Naive B cell (primary cell): ENCODE data around the gene TRAPPC11. TPM values are rescaled to one million over a fixed set of nuclear protein-coding genes. Genes with fewer than 3 reads are reported as not detected.
A peak's percentile ranks its signal among the peaks of the same experiment; 100 is the strongest.
"Not testable (repeated sequence)": the region's sequence is repeated elsewhere in the genome, so short reads cannot be mapped to it uniquely, and the experiment has no call there.

Experiments
- ATAC-seq, 2 donors: fragments of 150-1000 bp; cut with Tn5 transposase; 2 replicates each; pipeline ENCODE4 v1.10.0; 2021; ENCODE audit warnings: low read depth in 2 of 2, mild to moderate bottlenecking in 2 of 2, moderate library complexity in 2 of 2
- DNase-seq: peaks from one replicate; pipeline ENCODE4 v3.0.0; 2022
- H3K27ac Mint-ChIP-seq, 6 donors: one replicate each; pipeline ENCODE4 v1.8.0; 2020 to 2022; ENCODE audit warnings: mild to moderate bottlenecking in 6 of 6, mixed read lengths in 6 of 6, moderate library complexity in 5 of 6, inconsistent platforms in 2 of 6
- H3K27me3 Mint-ChIP-seq, 3 donors: one replicate each; pipeline ENCODE4 v1.8.0; 2021 to 2022; ENCODE audit warnings: mixed read lengths in 3 of 3, mild to moderate bottlenecking in 1 of 3
- H3K36me3 Mint-ChIP-seq, 2 donors: one replicate each; pipeline ENCODE4 v1.8.0; 2020 to 2022; ENCODE audit warnings: mixed read lengths in 2 of 2, inconsistent platforms in 1 of 2, mild to moderate bottlenecking in 1 of 2
- H3K4me1 Mint-ChIP-seq, 3 donors: one replicate each; pipeline ENCODE4 v1.8.0; 2020 to 2022; ENCODE audit warnings: mixed read lengths in 3 of 3, inconsistent platforms in 1 of 3, mild to moderate bottlenecking in 1 of 3, moderate library complexity in 1 of 3
- H3K4me3 Mint-ChIP-seq, 8 donors: one replicate each; pipeline ENCODE4 v1.8.0; 2020 to 2022; ENCODE audit warnings: mild to moderate bottlenecking in 8 of 8, mixed read lengths in 8 of 8, moderate library complexity in 8 of 8, inconsistent platforms in 2 of 8
- H3K9me3 Mint-ChIP-seq, 7 donors: one replicate each; pipeline ENCODE4 v1.8.0; 2020 to 2022; ENCODE audit warnings: mixed read lengths in 7 of 7, mild to moderate bottlenecking in 5 of 7, inconsistent platforms in 2 of 7, moderate library complexity in 1 of 7
- polyA plus RNA-seq, 6 donors: library from polyadenylated mRNA; unstranded; fragments of 300-500 nt; fragmentation: Illumina TruSeq; gene quantifications; one replicate each; pipeline ENCODE4 v1.2.3, GENCODE V29; 2021; ENCODE audit warnings: low read depth in 6 of 6

Gene TRAPPC11
- 10 to 100 TPM; 12.1 to 26.1 (median 17.2) TPM for polyA plus RNA-seq

DNA sequence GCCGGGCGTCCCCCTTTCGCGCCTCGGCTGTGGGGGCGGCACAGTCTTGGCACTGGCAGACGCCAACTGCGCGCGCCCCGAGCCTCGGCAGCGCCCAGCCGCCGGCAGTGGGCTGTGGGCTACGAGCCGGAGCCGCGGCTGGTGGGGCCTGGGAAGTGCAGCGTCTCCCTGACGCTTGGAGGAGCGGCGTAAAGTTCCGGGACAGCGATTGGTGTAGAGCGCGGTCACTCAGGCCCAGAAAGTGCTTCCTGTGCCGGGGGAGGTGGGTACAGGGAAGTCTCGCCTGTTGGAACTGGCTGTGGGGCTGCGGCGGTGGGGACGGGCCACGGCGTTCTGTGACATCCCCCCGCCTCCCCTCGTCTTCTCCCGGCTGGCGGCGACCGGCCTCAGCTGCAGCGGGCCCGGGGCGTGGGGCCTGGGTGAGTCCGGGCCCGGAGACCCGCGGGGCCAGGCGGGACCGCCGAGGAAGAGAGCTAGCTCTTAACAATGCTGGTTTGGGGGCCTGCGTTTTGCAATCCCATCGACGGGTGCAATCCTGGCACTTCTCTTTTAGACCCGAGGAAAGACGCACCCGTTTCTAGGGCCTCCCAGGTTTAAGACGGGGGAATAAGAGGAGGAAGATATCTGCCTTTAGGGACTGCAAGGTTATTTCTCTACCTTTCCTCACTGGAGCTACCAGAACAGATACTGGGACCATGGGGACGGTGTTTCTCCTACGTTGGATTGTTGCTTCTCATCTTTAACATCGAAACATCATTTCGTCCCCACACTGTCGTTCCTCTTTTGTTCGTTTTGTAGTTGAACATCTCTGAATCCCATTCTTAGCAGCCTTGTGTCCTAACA is at the start of gene TRAPPC11, which contains the start of gene RWDD4:
TRAPPC11 (plus strand) TSS at position 265 of the 843 bp plus-strand sequence. CDS start 4,575 bp downstream, outside the sequence.
RWDD4 (minus strand) TSS at position 157 of the 843 bp plus-strand sequence. CDS start 233 bp downstream, outside the sequence.
- H3K4me3 Mint-ChIP-seq, result peak within 1 kb of the TSS; percentile 83 to 97 (median 96)
- H3K36me3 Mint-ChIP-seq, result peaks cover 3 to 7% of the 10 kb centered on the region in 2 donors
- DNase-seq (peak; percentile 95), ATAC-seq (peak; percentile 95 to 97)
- H3K9me3 Mint-ChIP-seq, result no peaks in the 10 kb centered on the region
- H3K27ac Mint-ChIP-seq, result peak within 1 kb of the TSS; percentile 93 to 99 (median 98)
- H3K4me1 Mint-ChIP-seq, result peaks cover 24 to 42% (median 35%) of the 10 kb centered on the region in 3 donors
- H3K27me3 Mint-ChIP-seq, result no peaks in the 10 kb centered on the region

DNA sequence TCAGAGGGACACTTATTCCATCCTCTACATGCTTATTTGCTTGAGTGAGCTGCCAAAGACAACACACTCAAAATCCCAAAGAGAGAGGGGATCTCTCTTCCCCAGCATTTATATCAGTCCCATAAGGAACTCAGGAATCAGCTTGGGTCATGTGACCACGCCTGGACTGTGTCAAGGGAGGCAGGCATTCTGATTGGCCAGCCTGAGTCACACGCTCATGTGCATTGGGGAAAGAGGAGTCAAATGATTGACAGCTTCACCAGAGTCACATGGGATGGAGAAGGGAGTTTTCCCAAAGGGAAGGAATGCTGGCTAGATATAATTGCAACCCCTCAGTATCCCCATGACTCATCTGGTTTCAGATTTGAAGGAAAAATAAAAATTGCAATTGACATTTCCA is 49.1 kb upstream of the TRAPPC11 start:
- Mint-ChIP-seq H3K4me1 (no peaks in the 10 kb centered on the region), H3K27ac (no peak overlapping the region), H3K4me3 (no peak overlapping the region), H3K9me3 (peaks cover 0 to 5% (median 0%) of the 10 kb centered on the region in 7 donors), H3K27me3 (peaks cover 18 to 27% (median 18%) of the 10 kb centered on the region in 3 donors), H3K36me3 (no peaks in the 10 kb centered on the region)
- no peak for ATAC-seq
- DNase-seq, result no peak

DNA sequence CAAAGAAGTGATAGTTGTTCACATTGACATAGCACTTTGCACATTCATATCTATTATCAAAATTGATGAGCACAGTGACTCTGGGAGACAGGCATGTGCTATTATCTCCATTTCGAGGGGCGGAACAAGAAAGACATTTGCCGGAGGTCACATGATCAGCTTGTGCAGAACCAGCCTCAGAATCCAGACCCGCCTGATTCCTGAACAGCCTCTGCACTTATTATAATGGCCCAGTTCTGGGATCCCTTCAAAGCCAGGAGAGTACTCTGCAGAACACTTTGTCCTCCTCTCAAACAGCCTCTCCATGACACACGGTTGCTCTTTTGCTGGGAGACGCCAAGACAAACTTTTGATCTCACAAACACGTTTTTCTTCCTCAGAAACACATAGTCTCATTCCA is 48.5 kb upstream of the TRAPPC11 start:
- H3K4me1 Mint-ChIP-seq, result no peaks in the 10 kb centered on the region
- H3K36me3 Mint-ChIP-seq, result no peaks in the 10 kb centered on the region
- peaks cover 18 to 33% (median 24%) of the 10 kb centered on the region in 3 donors for H3K27me3 Mint-ChIP-seq
- no peak for ATAC-seq
- DNase-seq, result no peak
- H3K4me3 Mint-ChIP-seq, result no peak overlapping the region
- H3K9me3 Mint-ChIP-seq, result peaks cover 0 to 5% (median 0%) of the 10 kb centered on the region in 7 donors
- H3K27ac Mint-ChIP-seq, result no peak overlapping the region

DNA sequence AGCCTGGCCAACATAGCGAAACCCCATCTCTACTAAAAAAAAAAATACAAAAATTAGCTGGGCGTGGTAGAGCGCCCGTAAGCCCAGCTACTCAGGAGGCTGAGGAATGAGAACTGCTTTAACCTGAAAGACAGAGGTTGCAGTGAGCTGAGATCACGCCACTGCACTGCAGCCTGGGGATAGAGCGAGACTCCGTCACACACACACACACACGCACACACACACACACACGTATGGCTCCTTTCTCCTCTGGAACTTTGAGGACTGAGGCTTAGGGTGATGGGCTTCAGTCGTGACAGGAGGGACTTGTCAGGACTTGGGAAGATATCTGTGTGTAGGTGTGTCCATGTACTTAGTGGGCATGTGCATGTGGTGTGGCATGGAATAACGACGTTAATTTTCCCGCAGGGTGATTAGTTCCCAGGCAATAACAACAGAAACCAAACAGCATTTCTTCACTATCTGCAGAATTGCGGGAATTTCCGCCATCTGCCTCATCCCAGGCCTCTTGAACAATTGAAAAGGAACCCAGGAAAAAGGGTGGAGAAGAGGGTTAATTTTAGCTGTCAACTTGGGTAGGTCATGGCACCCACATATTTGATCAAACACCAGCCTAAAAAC is 47.8 kb upstream of the TRAPPC11 start:
- no peaks in the 10 kb centered on the region for H3K4me1 Mint-ChIP-seq
- H3K4me3 Mint-ChIP-seq, result no peak overlapping the region
- no peaks in the 10 kb centered on the region for H3K36me3 Mint-ChIP-seq
- no peak for ATAC-seq
- no peak overlapping the region for H3K27ac Mint-ChIP-seq
- no peak for DNase-seq
- peaks cover 0 to 5% (median 0%) of the 10 kb centered on the region in 7 donors for H3K9me3 Mint-ChIP-seq
- peaks cover 18 to 40% (median 26%) of the 10 kb centered on the region in 3 donors for H3K27me3 Mint-ChIP-seq

- Mint-ChIP-seq H3K4me3 (peak overlapping the region in 1 of 8 donors; percentile 40), H3K9me3 (peaks cover 0 to 5% (median 0%) of the 10 kb centered on the region in 7 donors), H3K36me3 (no peaks in the 10 kb centered on the region), H3K27ac (no peak overlapping the region), H3K4me1 (no peaks in the 10 kb centered on the region), H3K27me3 (peaks cover 18 to 28% (median 25%) of the 10 kb centered on the region in 3 donors)
- DNase-seq, result no peak
- ATAC-seq, result no peak
These were observed 46.5 kb upstream of the TRAPPC11 start for GRCh38 chr4:183612329-183613250.

- H3K4me1 Mint-ChIP-seq, result no peaks in the 10 kb centered on the region
- peaks cover 19 to 28% (median 25%) of the 10 kb centered on the region in 3 donors for H3K27me3 Mint-ChIP-seq
- peak overlapping the region in 2 of 6 donors; percentile 59 to 91 for H3K27ac Mint-ChIP-seq
- DNase-seq (no peak), ATAC-seq (no peak)
- no peak overlapping the region for H3K4me3 Mint-ChIP-seq
- peaks cover 0 to 5% (median 0%) of the 10 kb centered on the region in 7 donors for H3K9me3 Mint-ChIP-seq
- H3K36me3 Mint-ChIP-seq, result no peaks in the 10 kb centered on the region
These were observed 42.0 kb upstream of the TRAPPC11 start for GRCh38 chr4:183617075-183617474.

DNA sequence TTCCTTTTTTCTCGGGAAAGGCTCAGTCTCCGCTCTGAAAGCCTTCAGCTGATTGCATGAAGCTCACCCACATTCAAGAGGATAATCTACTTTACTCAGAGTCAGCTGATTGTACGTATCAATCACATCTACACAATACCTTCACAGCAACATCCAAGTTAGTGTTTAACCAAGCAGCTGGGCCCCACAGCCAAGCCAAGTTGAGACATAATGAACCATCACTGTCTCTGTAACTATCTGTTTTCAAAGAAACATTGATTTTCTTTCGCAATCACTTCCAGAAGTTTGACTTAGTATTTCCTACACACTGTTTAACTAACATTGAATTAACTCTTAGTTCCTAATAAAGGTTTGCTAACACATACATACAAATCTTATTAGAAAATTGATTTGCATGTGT is 40.4 kb upstream of the TRAPPC11 start:
- Mint-ChIP-seq H3K36me3 (no peaks in the 10 kb centered on the region), H3K4me1 (no peaks in the 10 kb centered on the region), H3K27ac (no peak overlapping the region), H3K9me3 (peaks cover 0 to 2% (median 0%) of the 10 kb centered on the region in 7 donors), H3K4me3 (no peak overlapping the region), H3K27me3 (peaks cover 11 to 20% (median 17%) of the 10 kb centered on the region in 3 donors)
- DNase-seq (no peak), ATAC-seq (no peak)

DNA sequence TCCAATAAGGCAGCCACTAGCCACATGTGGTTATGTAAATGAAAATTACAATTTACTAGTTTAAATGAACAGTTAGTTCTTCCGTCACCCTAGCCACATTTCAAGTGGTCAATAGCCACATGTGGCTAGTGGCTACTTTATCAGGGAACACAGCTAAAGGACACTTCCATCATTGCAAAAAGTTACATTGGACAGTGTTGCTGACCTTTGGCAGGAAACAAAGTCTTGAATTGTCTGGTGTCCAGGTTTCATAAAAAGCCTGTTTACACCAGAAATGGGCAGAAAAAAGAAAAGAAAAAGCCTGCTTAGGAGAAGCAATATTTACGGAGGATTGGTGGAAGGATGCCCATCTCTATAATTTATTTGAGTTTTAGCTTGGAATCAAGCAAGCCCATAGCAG is 38.7 kb upstream of the TRAPPC11 start:
- Mint-ChIP-seq H3K27me3 (peaks cover 9 to 12% (median 10%) of the 10 kb centered on the region in 3 donors), H3K9me3 (peaks cover 0 to 2% (median 0%) of the 10 kb centered on the region in 7 donors), H3K27ac (no peak overlapping the region), H3K36me3 (no peaks in the 10 kb centered on the region), H3K4me1 (no peaks in the 10 kb centered on the region), H3K4me3 (no peak overlapping the region)
- ATAC-seq (no peak), DNase-seq (no peak)

DNA sequence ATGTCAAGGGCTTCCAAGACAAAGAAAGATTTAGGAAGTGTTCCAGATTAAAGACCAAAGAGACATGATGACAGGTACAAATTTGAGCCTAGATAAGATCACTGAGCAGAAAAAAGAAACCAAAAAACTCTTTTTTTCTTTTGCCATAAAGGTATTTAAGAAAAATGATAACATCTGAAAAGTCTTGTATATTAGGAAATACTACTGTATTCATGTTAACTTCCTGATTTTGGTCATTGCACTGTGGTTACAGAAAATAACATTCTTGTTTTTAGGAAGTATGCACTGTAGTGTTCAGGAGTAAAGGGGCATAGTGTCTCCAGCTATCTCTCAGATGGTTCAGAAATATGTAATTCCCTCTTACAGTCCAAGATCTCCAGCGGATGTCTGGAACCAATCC is 37.2 kb upstream of the TRAPPC11 start:
- Mint-ChIP-seq H3K4me3 (no peak overlapping the region), H3K36me3 (no peaks in the 10 kb centered on the region), H3K4me1 (no peaks in the 10 kb centered on the region), H3K27me3 (peaks cover 0 to 10% (median 6%) of the 10 kb centered on the region in 3 donors), H3K9me3 (peaks cover 0 to 2% (median 0%) of the 10 kb centered on the region in 7 donors), H3K27ac (no peak overlapping the region)
- ATAC-seq, result no peak
- no peak for DNase-seq

DNA sequence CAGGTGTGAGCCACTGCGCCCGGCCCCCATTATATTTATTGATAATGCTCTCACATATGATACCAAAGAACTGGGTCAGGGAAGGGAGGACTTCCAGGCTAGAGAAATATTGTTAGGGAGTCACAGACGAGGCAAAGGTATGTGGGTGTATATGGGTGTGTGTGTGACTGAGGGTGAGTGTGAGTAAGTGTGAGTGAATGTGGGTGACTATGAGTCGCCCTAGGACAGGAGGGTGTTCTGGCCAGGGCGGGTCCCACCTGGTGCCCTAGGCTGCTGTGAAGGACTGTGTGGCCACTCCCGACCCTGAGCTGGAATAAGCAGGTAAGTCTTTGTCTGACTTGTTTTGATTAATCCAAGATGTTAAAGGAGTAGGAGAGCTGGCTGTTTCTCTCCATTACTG is 34.5 kb upstream of the TRAPPC11 start:
- peaks cover 0 to 4% (median 0%) of the 10 kb centered on the region in 3 donors for H3K27me3 Mint-ChIP-seq
- H3K4me1 Mint-ChIP-seq, result no peaks in the 10 kb centered on the region
- peak overlapping the region in 1 of 6 donors; percentile 54 for H3K27ac Mint-ChIP-seq
- no peaks in the 10 kb centered on the region for H3K9me3 Mint-ChIP-seq
- no peak overlapping the region for H3K4me3 Mint-ChIP-seq
- no peak for ATAC-seq
- no peak for DNase-seq
- H3K36me3 Mint-ChIP-seq, result no peaks in the 10 kb centered on the region

GRCh38 chr4:183626168-183626567 is 32.9 kb upstream of the TRAPPC11 start:
- peaks cover 0 to 4% (median 0%) of the 10 kb centered on the region in 3 donors for H3K27me3 Mint-ChIP-seq
- ATAC-seq (no peak), DNase-seq (no peak)
- H3K36me3 Mint-ChIP-seq, result no peaks in the 10 kb centered on the region
- no peaks in the 10 kb centered on the region for H3K9me3 Mint-ChIP-seq
- H3K4me1 Mint-ChIP-seq, result no peaks in the 10 kb centered on the region
- no peak overlapping the region for H3K27ac Mint-ChIP-seq
- no peak overlapping the region for H3K4me3 Mint-ChIP-seq

- not testable (repeated sequence) for DNase-seq, ATAC-seq, H3K27ac Mint-ChIP-seq
These were observed 31.8 kb upstream of the TRAPPC11 start for GRCh38 chr4:183627286-183627685.

More at GRCh38 chr4:183627286-183627685, 31.8 kb upstream of the TRAPPC11 start:
- H3K9me3 Mint-ChIP-seq, H3K36me3 Mint-ChIP-seq, H3K4me3 Mint-ChIP-seq, H3K27me3 Mint-ChIP-seq, H3K4me1 Mint-ChIP-seq: not testable (repeated sequence)
